HG03432 (cell line): ENCODE results near the gene SLCO1C1.

Experiments used
- ATAC-seq: cut with Tn5 transposase; IDR thresholded peaks from one replicate; pipeline ENCODE4 v1.9.1; 2021; ENCODE audit warnings: mild to moderate bottlenecking, moderate library complexity; ENCODE audit not compliant: unreplicated experiment

SLCO1C1 gene

GRCh38 chr12:20792971-20793370 is 97.8 kb downstream of the SLCO1C1 start:
- ATAC-seq: no peak

DNA sequence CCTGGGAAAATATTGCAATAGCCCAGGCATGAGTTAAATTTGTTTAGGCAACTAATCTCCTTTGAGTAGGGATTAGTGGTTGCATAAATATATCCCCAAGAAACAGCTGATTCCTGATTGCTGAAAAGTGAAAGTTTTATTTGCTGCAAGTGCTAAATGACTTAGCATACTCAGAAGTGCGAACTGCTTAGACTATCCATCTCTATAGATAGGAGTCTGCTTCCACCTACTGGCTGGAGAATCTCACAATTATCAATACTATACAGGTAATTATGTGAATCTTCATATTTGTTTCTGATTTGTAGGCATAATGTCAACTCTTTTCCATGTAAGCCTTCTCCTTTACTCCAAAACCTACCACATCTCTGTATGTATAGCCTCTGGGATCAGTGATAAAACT is 103.4 kb downstream of the SLCO1C1 start:
- ATAC-seq: no peak

DNA sequence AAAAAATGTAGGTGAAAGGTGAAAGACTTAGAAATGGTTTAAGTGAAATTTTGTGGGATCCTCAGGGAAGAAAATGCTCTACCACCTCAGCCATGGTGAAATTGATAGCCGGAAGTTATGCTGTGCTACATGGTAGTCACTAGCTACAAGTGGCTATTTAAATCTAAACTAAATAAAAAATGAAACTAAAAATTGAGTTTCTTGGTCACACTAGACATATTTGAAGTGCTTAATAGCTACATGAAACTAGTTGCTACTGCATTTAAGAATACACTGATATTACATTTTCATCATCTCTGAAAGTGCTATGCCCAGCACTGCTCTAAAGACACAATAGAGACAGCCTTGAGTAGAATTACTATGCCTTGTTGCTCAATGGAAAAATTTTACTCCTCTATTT is 105.0 kb downstream of the SLCO1C1 start:
- no peak for ATAC-seq

DNA sequence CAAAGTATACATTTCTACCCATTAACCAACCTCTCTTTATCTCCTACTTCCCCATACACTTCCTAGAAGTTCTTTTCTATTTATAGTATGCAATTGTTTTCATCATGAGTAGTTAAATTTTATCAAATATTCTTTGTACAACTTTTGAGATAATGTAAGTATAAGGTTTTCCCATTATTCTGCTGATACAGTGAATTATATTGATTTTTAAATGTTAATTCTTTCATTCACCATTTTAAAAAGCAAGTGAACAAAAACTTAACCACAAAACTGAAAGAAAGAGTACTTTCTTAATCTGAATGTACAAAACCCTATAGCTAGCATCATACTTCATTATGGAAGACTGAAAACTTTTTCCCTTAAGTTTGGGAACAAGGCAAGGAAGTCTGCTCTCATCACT is 105.9 kb downstream of the SLCO1C1 start:
- ATAC-seq: no peak
